IPS-NIHi7 (cell line): Measurements from ENCODE around the gene ABCC1.
"Not testable (repeated sequence)": the region's sequence is repeated elsewhere in the genome, so short reads cannot be mapped to it uniquely, and the experiment has no call there.

ENCODE experiments used
- DNase-seq: peaks from one replicate; pipeline ENCODE4 v3.0.0; 2012; ENCODE audit warnings: mixed read lengths; ENCODE audit errors: extremely low spot score

The ABCC1 gene

DNA sequence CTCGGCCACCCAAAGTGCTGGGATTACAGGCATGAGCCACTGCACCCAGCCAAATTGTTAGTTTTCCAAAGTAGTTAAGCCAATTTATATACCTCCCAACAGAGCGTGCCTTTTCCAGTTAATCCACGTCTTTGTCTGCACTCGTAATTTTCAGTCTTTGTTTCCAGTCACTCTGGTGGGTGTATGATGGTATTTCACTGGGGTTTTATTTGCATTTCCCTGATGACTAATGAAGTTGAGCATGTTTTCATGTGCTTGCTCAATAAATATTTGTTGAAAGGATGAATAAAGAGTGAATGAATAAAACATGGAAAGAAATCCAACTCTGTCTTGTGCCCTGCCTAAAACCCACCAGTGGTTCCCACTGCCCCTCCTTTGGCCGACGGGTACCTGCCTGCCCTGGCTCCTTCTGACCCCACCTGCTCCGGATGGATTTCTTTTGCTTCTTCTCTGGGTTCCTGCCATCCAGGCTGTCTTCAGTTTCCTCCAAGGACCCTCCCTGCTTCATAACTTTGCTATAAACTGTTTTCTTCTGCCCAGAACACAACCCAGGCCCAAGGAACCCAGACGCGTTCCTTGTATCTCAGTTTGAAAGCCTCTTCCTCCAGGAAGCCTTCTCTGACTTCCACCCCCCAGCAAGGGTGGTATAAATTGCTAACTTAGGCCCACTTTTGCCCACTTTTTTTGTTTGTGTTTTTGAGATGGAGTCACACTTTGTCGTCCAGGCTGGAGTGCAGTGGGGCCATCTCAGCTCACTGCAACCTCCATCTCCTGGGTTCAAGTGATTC is 3.0 kb upstream of the ABCC1 start:
- DNase-seq, result no peak

DNA sequence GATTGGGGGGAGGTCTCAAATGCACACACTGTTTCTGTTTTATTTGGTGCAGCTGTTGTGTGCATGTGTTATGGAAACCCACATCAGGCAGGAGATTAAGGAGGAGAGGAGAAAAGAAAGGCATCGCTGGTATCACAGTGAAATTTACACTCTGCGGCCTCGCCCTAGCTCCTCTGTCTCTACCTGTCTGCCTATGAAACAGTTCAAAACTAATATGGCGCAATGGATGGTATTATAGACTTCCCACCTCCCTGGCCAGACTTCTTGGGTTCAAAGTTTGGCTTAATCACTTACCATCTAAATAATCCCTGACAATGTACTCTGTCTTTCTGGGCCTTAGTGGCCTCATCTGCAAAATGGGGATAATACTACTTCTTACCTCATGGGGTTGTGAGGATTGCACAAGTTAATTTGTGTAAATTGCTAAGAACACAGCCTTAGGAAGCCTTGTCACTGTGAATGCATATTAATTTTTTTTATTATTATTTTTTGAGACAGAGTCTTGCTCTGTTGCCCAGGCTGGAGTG is 1.4 kb upstream of the ABCC1 start:
- no peak for DNase-seq

DNA sequence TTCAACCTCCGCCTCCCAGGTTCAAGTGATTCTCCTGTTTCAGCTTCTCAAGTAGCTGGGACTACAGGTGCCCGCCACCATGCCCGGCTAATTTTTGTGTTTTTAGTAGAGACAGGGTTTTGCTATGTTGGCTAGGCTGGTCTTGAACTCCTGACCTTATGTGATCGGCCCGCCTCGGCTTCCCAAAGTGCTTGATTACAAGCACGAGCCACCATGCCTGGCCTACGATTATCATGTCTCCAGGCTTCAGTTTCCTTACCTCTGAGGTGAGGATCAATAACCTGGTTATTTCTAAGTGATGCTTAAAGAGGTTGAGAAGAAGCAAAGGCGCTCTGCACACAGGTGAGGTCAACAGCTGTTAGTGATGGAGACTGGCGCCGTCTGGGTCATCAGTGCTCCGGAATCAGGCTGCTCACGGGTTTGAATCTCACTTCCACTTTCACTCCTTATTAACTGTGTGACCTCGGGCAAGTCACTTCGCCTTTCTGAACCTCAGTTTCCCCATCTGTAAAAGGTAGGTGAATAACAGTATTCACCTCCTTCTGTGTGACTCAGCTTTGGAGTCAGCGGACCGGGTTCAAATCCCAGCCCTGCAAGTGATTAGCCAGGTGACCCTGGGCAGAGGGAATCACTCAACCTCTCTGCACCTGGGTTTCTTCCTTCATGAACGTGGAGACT is 745 bp upstream of the ABCC1 start:
- no peak for DNase-seq

DNA sequence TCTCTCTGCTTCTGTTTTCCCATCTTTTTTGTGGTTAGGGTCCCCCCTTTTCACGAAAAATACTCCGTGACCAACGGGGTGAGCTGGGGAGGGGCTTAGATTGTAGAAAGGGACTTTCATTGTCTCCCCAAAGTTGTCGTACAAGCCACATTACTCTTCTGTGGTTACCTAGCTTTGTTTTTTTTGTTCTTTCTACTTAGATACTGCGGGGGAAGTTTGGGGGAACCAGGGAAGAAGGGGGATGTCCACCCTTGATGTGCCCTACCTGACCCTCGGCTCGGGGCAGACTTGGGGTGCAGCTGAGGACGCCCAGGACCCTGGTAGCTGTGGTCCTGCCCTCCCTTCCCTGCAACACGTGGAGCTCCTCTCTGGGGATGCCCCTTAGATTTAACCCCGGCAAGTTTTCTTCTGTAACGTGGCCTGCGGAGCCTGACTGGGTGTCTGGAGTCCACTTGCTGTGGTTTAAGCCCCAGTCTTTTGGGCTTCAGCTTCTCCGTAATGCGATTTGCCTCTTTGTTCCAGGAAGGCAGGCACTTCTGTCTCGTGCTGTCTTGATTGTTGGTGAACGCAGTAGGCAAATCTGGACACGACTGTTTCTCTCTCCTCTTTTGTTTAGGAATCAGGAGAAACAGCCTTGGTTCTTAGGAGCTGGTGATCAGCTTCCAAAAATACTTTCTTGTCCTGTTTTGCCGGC is 892 bp downstream of the ABCC1 start:
- peak; percentile 45 for DNase-seq

DNA sequence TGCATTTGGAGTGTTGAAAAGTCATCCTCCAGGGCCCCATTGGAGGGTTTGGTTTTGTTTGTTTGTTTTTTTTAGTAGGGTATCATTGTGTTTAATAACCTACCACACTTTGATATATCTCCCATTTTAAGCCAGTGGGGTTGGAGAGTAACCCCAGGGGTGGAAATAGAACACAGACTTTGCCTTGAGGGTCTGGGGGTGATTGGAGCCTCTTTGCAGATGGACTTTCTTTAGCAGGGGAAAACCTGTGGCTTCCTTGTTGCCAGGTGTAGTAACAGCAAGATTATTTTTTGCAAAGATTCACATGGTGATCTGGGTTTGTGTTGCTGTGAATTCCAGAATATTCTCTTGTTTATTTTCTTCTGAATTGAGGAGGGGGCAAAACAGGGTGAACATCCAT is 1.5 kb downstream of the ABCC1 start:
- DNase-seq, result no peak

DNA sequence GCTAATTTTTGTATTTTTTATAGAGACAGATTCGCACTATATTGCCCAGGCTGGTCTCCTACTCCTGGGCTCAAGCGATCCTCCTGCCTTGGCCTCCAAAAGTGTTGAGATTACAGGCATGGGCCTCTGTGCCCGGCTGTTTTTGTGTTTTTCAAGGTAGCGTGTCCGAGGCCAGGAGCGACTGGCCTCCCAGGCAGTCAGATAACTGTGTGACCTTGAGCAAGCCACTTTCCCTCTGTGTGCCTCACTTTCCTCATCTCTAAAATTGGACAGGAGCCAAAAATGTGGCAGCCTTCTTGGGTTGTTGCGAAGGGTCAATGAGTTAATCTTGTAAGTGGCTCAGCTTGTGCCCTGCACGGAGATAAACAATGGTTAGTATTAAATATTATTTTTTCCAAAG is 2.4 kb downstream of the ABCC1 start:
- DNase-seq, result no peak

DNA sequence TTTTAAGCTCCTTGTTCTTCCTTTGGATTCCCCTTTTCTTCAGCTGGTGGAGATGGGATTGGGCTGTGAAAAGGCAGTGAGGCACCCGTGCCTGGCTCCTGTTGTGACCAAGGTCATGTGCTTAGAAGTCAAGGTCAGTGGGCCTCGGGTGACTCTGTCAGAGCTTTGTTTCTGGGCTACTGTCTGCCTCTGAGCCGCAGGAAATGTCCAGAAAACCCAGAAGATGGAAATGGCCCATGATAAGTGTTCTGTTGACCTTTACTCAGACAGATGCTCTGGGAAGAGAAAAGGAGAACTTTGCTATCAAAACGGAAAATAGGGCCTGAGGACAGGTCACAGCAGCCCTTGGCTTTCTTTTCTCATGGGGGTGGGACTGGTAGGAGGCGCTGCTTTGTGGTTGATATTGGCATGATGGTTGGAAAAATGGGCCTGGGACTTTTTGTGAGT is 2.9 kb downstream of the ABCC1 start:
- no peak for DNase-seq

DNA sequence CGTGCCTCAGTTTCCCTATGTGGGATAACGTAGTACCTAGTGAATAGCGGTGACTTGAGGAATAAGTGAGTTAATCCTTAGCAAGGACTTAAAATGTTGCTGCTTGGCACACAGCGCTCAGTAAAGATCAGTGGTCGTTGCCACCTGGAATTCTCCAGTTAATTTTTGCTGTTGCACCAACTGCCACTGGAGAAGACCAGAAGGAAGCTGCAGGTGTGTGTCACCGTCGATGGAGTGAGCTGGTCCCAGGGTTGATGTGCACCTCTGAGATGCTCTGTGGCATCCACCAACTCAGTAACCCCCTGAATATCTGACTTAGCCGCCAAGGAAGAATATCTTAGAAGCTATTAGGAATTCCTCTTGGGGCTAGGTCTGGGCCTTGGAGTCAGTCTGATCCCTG is 4.1 kb downstream of the ABCC1 start:
- DNase-seq, result no peak

DNA sequence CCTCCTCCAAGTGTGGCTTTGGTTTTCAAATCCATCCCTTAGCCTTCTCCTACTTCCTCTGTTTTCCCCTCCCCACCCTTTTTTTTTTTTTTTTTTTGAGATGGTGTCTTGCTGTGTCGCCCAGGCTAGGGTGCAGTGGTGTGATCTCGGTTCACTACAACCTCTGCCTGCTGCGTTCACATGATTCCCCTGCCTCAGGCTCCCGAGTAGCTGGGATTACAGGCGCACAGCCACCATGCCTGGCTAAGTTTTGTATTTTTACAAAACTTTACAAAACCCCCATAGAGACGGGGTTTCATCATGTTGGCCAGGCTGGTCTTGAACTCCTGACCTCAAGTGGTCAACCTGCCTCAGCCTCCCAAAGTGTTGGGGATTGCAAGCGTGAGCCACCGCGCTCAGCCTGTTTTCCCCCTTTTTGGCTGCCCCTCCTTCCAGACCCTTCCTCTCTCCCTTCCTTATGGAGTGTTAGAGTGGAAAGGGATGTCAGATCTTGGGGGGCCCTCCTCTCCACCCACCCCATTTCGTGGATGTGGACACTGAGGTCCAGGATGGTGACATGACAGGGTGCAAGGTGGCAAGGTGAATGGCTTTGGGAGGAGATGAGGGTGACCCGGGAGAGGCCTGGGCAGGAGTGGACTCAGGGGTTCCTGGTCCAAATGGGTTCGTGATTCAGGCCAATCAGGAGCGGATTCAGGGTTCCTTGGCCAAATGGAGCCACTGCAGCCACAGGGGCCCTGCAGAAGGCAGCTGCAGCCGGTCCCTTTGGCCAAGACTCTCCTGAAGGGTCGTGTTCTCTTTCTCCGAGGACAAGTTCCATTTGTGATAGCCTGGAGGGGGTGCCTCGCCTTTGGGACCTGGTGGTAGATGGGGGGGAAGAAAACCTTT is 4.8 kb downstream of the ABCC1 start:
- no peak for DNase-seq

DNA sequence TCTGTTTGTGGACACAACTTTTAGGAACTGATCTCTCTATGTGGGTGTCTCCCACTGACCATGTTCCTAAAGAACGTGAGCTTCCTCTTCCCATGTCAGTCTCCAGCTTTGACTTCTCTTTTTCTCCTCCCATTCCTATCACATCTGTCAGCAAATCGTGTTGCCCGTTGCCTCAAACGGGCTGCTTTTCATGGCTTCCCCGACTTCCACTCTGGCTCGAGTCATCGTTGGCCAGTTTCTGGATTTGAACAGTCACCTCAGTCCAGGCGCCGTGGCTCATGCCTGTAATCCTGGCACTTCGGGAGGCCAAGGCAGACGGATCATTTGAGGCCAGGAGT is 5.4 kb downstream of the ABCC1 start:
- DNase-seq, result no peak

DNA sequence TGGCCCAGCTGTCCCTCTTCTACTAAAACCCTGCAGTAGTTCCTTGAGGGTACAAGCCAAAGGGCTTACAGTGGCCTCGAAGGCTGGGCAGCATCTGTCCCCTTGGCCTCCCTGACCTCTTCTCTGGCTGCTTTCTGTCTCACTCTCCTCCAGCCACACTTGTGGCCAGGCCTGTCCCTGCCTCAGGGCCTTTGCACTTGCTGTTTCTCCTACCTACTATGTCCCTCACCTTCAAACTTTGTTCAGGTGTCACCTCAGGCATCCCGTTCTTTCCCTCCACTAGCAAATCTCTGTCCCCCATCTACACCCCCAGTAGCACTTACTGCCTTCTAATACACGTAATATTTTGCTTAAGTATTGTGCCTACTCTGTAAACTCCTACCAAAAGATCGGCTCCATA is 6.0 kb downstream of the ABCC1 start:
- DNase-seq, result no peak

DNA sequence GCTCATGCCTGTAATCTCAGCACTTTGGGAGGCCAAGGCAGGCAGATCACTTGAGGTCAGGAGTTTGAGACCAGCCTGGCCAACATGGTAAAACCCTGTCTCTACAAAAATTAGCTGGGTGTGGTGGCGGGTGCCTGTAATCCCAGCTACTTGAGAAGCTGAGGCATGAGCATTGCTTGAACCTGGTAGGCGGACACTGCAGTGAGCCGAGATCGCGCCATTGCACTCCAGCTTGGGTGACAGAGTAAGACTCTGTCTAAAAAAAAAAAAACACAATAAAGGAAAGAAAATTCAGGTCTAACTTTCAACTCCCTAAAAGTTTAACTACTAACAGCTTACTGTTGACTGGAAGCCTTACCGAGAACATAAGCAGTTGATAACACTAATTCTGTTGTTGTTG is 6.7 kb downstream of the ABCC1 start:
- DNase-seq, result not testable (repeated sequence)

DNA sequence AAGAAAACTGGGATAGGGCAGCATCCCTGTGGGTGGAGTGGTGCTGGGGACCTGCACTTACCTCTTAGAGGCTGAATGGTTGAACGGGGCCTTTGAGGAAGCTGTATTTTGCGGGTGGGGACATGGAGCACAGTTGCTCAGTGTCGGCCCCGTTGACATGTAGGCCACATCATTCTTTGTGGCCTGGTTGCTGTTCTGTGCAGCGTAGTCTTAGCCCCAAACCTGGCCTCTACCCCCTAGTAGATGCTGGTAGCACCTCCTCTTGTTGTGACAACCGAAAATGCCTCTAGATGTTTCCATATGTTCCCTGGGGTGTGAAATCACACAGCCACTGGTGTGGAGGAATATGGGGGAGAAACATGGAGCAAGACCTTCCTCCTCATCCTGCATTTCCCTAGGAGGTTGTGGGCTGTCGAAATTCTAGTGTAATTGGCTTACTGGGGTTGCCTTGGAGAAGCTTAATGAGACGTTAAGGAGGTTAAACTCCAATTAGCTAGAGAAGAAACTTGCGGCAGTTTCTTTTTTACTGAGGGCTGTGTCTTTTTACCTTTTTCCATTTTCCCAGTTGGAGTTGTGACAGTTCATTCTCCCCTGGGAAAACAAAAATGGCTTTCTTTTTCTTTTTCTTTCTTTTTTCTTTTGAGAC is 9.4 kb downstream of the ABCC1 start:
- DNase-seq, result no peak

DNA sequence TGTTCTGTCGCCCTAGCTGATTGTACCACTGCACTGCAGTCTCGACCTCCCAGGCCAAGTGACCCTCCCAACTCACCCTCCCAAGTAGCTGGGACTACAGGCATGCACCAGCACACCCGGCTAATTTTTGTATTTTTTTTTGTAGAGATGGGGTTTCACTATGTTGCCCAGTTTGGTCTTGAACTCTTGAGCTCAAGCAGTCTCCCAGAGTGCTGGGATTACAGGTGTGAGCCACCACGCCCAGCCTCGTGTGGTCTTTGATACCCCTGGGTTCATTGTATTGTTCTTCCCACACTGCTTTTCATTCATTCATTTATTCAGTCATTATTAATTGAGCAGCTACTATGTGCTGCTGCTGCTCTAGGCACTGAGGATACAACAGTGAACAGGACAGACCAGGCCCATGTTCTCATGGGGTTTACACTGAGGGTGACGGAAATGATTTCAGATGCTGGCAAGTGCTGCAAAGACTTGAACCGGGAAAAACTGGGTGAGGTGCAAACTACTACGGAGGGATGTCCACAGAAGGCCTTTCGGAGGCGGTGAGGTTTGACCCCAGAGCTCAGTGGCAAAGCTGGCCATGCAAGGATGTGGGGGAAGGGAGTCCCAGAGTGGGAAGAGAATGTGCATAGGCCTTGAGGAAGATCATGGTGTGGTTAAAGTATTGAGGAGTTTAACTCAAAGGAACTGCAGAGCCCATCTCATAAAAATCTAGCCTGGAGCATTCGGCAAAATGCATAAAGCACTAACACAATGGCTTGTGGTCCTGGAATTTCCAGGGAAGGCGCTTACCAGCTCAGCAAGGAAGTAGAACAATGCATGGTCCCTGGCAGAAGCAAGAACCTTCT is 10.9 kb downstream of the ABCC1 start:
- DNase-seq, result no peak

DNA sequence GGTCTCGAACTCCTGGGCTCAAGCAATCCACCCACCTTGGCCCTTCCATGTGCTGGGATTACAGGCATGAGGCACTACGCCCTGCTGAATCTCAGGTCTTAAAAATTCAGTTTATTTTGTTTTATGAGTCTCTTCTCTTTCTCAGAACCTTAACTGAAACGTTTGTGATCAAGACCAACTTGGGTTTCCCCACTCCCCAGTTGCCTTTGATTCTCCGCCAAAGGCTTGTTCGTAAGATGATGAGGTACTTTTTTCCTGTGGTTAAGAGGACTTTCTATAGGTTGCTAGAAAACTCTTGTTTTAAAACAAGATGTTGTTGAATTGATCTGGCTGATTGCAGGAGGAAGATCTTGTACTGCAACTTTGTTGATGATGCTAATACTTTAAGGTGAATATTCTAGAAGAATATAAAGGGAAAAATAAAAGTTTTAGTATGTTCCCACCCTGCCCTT is 11.7 kb downstream of the ABCC1 start:
- DNase-seq, result no peak

DNA sequence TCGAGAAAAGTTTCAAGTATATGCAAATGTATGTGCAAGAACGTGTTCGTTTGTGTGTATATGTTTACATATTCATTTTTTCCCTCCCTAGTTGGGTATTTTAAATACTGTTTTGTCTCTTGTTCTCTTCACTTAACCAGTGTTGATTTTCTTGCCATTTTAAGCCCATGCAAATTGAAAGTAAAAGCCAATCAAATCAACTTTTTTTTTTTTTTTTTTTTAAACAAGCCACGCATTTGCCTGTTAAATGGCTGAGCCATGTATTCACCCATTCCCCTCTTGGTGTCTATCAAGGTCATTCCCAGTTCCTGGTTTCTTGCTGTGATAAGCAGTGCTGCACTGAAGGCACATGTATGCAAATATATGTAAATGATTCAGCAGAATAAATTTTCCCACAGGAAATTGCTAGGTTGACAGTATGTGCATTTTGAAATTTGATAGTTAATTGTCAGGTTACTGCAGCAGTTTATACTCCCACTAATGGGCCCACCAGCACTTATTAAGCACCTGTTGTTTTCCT is 12.2 kb downstream of the ABCC1 start:
- DNase-seq, result no peak

DNA sequence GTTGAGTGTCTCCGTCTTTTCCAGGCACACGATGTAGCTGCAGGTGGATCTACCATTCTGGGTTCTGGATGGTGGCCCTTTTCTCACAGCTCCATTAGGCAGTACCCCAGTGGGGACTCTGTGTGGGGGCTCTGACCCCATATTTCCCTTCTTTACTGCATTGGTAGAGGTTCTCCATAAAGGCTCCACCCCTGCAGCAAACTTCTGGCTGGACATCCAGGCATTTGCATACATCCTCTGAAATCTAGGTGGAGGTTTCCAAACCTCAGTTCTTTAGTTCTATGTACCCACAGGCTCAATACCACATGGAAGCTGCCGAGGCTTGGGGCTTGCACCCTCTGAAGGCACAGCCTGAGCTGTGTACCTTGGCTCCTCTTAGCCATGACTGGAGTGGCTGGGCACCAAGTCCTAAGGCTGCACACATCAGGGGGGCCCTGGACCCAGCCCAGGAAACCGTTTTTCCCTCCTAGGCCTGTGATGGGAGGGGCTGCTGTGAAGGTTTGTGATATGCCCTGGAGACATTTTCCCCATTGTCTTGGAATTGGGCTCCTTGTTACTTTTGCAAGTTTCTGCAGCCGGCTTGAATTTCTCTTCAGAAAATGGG is 14.0 kb downstream of the ABCC1 start:
- DNase-seq, result no peak

DNA sequence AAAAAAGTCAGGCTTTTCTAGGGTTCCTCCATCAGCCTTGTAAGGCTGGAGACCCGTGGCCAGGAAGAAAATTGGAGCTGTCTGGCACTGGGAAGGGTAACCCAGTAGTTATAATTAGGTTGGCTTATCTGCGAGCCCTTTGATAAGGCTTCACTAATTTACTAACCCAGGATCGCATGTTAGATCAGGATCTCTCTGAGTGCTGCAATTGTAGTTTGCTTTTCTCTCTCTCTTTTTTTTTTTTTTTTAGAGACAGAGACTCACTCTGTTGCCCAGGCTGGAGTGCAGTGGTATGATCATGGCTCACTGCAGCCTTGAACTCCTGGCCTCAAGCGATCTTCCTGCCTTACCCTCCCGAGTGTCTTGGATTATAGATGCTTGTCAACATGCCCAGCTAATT is 17.0 kb downstream of the ABCC1 start:
- DNase-seq, result no peak

DNA sequence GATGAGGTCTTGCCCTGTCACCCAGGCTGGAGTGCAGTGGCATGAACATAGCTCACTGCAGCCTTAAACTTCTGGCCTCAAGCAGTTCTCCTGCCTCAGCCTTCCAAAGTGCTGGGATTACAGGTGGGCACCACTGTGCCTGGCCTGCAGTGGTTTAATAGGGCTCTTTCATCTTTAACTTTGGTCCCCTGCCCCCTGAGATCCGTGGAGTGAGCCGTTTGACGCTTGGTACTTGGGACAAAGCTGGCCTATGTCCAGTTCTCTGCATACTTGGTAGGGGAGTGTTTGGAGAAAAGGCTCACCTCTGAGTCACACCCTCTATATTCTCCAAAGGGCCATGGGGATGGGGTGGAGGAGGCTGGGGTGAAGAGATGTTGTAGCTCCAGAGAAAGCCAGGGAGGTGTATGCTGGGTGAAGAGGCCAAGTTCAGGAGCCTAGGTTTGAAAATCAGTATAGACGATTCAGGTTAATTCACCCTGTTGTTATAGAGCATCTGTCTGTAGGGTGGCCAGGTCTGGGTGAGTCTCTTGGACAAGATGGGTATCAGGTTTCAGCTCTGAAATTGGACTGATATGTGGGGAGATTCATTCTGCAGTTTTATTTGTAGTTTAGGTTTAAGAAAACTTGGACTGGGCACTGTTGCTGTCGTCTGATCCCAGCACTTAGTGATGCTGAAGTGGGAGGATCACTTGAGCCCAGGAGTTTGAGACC is 17.6 kb downstream of the ABCC1 start:
- no peak for DNase-seq
